IMR-90 (cell line): ENCODE data around the gene LINGO1. TPM values are rescaled to one million over a fixed set of nuclear protein-coding genes. Genes with fewer than 3 reads are reported as not detected.

ENCODE experiments used
- ATAC-seq: fragments of 200-7000 bp; cut with Tn5 transposase; 2 replicates; pipeline ENCODE4 v1.9.1; 2020; ENCODE audit warnings: low read depth, mild to moderate bottlenecking, moderate library complexity
- BruUV-seq: library from RNA; stranded (reverse); fragments of 400-500 nt; replicated peaks from 2 replicates; lab custom pipeline; 2021; lab: Mats Ljungman, UMichigan
- CTCF ChIA-PET: fragments of 300-600 bp; formaldehyde crosslinking; extraction: SDS; loops from one replicate; lab custom pipeline; 2021; ENCODE audit warnings: antibody characterized with exemption; lab: Yijun Ruan, JAX
- POLR2A ChIA-PET: fragments of 300-600 bp; sonication (Branson Sonifier 250); formaldehyde crosslinking; loops from one replicate; lab custom pipeline; 2022; ENCODE audit warnings: antibody characterized with exemption; ENCODE audit not compliant: unreplicated experiment; lab: Charles Lee
- DNase-seq: peaks from one replicate; pipeline ENCODE4 v3.0.0; 2013
- H2AFZ ChIP-seq: replicated peaks from 2 replicates; pipeline ENCODE3; 2013; ENCODE audit warnings: low read length, mild to moderate bottlenecking; ENCODE audit not compliant: poor library complexity
- H2AK5ac ChIP-seq: 2 replicates; pipeline ENCODE4 v1.6.1; 2013; ENCODE audit warnings: low read depth, low read length, inconsistent platforms
- H2AK9ac ChIP-seq: replicated peaks from 2 replicates; pipeline ENCODE3; 2013; ENCODE audit warnings: mild to moderate bottlenecking, low read depth, low read length, moderate library complexity; ENCODE audit not compliant: poor library complexity
- H2BK120ac ChIP-seq: 2 replicates; pipeline ENCODE4 v1.6.1; 2013; ENCODE audit warnings: low read depth, low read length, inconsistent platforms
- H2BK15ac ChIP-seq: 3 replicates; pipeline ENCODE4 v1.6.1; 2013; ENCODE audit warnings: low read depth, low read length, inconsistent platforms
- H2BK20ac ChIP-seq: 2 replicates; pipeline ENCODE4 v1.6.1; 2013; ENCODE audit warnings: low read depth, mild to moderate bottlenecking, inconsistent platforms, low read length, moderate library complexity
- H2BK5ac ChIP-seq: 2 replicates; pipeline ENCODE4 v1.6.1; 2013; ENCODE audit warnings: mild to moderate bottlenecking, low read depth, low read length, inconsistent platforms; ENCODE audit not compliant: poor library complexity, severe bottlenecking
- H3K14ac ChIP-seq: replicated peaks from 2 replicates; pipeline ENCODE4 v1.6.1; 2013; ENCODE audit warnings: low read depth, low read length, inconsistent platforms
- H3K18ac ChIP-seq: 2 replicates; pipeline ENCODE4 v1.6.1; 2013; ENCODE audit warnings: low read depth, low read length, control low read depth
- H3K23ac ChIP-seq: 2 replicates; pipeline ENCODE4 v1.6.1; 2013; ENCODE audit warnings: low read depth, low read length, inconsistent platforms
- H3K27ac ChIP-seq: 2 replicates; pipeline ENCODE4 v1.5.1; 2013; ENCODE audit warnings: mild to moderate bottlenecking, control low read depth, low read length; ENCODE audit not compliant: insufficient read depth
- H3K27me3 ChIP-seq: 2 replicates; pipeline ENCODE4 v1.6.1; 2013; ENCODE audit warnings: low read length; ENCODE audit not compliant: control insufficient read depth, insufficient read depth
- H3K36me3 ChIP-seq: 2 replicates; pipeline ENCODE4 v1.6.1; 2013; ENCODE audit warnings: low read length, mixed read lengths; ENCODE audit not compliant: control insufficient read depth, insufficient read depth
- H3K4ac ChIP-seq: 2 replicates; pipeline ENCODE4 v1.6.1; 2013; ENCODE audit warnings: low read depth, low read length, inconsistent platforms
- H3K4me1 ChIP-seq: 2 replicates; pipeline ENCODE4 v1.6.1; 2013; ENCODE audit warnings: low read length, mixed read lengths; ENCODE audit not compliant: control insufficient read depth, insufficient read depth
- H3K4me2 ChIP-seq: 2 replicates; pipeline ENCODE4 v1.6.1; 2013; ENCODE audit warnings: low read depth, mild to moderate bottlenecking, control low read depth, low read length, moderate library complexity
- H3K4me3 ChIP-seq: 2 replicates; pipeline ENCODE4 v1.5.1; 2013; ENCODE audit warnings: low read depth, mild to moderate bottlenecking, control low read depth, low read length, moderate library complexity; ENCODE audit not compliant: insufficient read depth
- H3K56ac ChIP-seq: 2 replicates; pipeline ENCODE4 v1.6.1; 2013; ENCODE audit warnings: low read length, inconsistent platforms; ENCODE audit not compliant: insufficient read depth; ENCODE audit errors: extremely low read depth
- H3K79me1 ChIP-seq, 2 experiments: 2 replicates each; pipeline ENCODE4 v1.6.1; 2013; ENCODE audit warnings: low read length in 2 of 2, inconsistent platforms in 1 of 2, low read depth in 1 of 2
- H3K9ac ChIP-seq: 2 replicates; pipeline ENCODE4 v1.6.1; 2013; ENCODE audit warnings: low read depth, low read length, control low read depth
- H3K9me1 ChIP-seq: 2 replicates; pipeline ENCODE4 v1.6.1; 2013; ENCODE audit warnings: low read length, inconsistent platforms; ENCODE audit not compliant: insufficient read depth
- H3K9me3 ChIP-seq: 2 replicates; pipeline ENCODE4 v1.6.1; 2013; ENCODE audit warnings: low read length; ENCODE audit not compliant: control insufficient read depth, insufficient read depth
- H4K20me1 ChIP-seq: 2 replicates; pipeline ENCODE4 v1.6.1; 2013; ENCODE audit warnings: low read length, inconsistent platforms; ENCODE audit not compliant: insufficient read depth
- H4K5ac ChIP-seq: 2 replicates; pipeline ENCODE4 v1.6.1; 2013; ENCODE audit warnings: mild to moderate bottlenecking, low read depth, low read length, control low read depth
- H4K8ac ChIP-seq, 2 experiments: 2 replicates each; pipeline ENCODE4 v1.6.1; 2013; ENCODE audit warnings: low read depth in 2 of 2, low read length in 2 of 2, control low read depth in 1 of 2, inconsistent platforms in 1 of 2
- H4K91ac ChIP-seq: 2 replicates; pipeline ENCODE4 v1.6.1; 2013; ENCODE audit warnings: low read depth, low read length, inconsistent platforms; ENCODE audit not compliant: insufficient read depth
- BHLHE40 ChIP-seq: fragments of 150-350 bp; IDR thresholded peaks from 2 replicates; pipeline ENCODE4 v1.6.1; 2016; ENCODE audit warnings: mild to moderate bottlenecking, low read depth, low read length
- CEBPB ChIP-seq: IDR thresholded peaks from 2 replicates; pipeline ENCODE4 v1.6.1; 2012; ENCODE audit warnings: low read depth, low read length, improper control_type of control experiment
- CHD1 ChIP-seq: IDR thresholded peaks from 2 replicates; pipeline ENCODE4 v1.6.1; 2012; ENCODE audit warnings: low read depth, low read length, improper control_type of control experiment
- ELK1 ChIP-seq: fragments of 150-350 bp; IDR thresholded peaks from 2 replicates; pipeline ENCODE4 v1.6.1; 2016; ENCODE audit warnings: low read depth, mild to moderate bottlenecking, low read length, moderate library complexity, borderline replicate concordance
- FOS ChIP-seq: fragments of 150-350 bp; IDR thresholded peaks from 2 replicates; pipeline ENCODE4 v1.6.1; 2016; ENCODE audit warnings: low read depth, low read length
- MAFK ChIP-seq: IDR thresholded peaks from 2 replicates; pipeline ENCODE4 v1.6.1; 2012; ENCODE audit warnings: low read depth, low read length, improper control_type of control experiment
- MAZ ChIP-seq: IDR thresholded peaks from 2 replicates; pipeline ENCODE4 v1.6.1; 2012; ENCODE audit warnings: low read depth, mild to moderate bottlenecking, low read length, improper control_type of control experiment, moderate library complexity, borderline replicate concordance
- MXI1 ChIP-seq: IDR thresholded peaks from 2 replicates; pipeline ENCODE4 v1.6.1; 2012; ENCODE audit warnings: low read depth, mild to moderate bottlenecking, low read length, moderate library complexity, borderline replicate concordance
- NFE2L2 ChIP-seq: fragments of 150-350 bp; IDR thresholded peaks from 2 replicates; pipeline ENCODE4 v1.6.1; 2016; ENCODE audit warnings: low read depth, mild to moderate bottlenecking, low read length
- POLR2A ChIP-seq: IDR thresholded peaks from 2 replicates; pipeline ENCODE4 v1.6.1; 2012; ENCODE audit warnings: mild to moderate bottlenecking, low read depth, low read length
- RAD21 ChIP-seq: IDR thresholded peaks from 2 replicates; pipeline ENCODE4 v1.6.1; 2012; ENCODE audit warnings: low read length, improper control_type of control experiment
- RCOR1 ChIP-seq: IDR thresholded peaks from 2 replicates; pipeline ENCODE4 v1.6.1; 2012; ENCODE audit warnings: mild to moderate bottlenecking, low read length, improper control_type of control experiment; ENCODE audit not compliant: insufficient replicate concordance
- RFX5 ChIP-seq: IDR thresholded peaks from 2 replicates; pipeline ENCODE4 v1.8.0; 2012; ENCODE audit warnings: low read depth, mild to moderate bottlenecking, low read length, moderate library complexity
- SMC3 ChIP-seq: fragments of 150-350 bp; IDR thresholded peaks from 2 replicates; pipeline ENCODE4 v1.6.1; 2016; ENCODE audit warnings: low read depth, mild to moderate bottlenecking, antibody characterized with exemption, low read length, moderate library complexity
- USF2 ChIP-seq: fragments of 150-350 bp; IDR thresholded peaks from 2 replicates; pipeline ENCODE4 v1.6.1; 2017; ENCODE audit warnings: mild to moderate bottlenecking, antibody characterized with exemption, low read length, low read depth
- WGBS, 2 experiments: methylation state at CpG; one replicate each; pipeline versions ENCODE4 v1.1.5 to v1.1.7; 2013; ENCODE audit warnings: missing lambda C conversion rate in 2 of 2; ENCODE audit not compliant: insufficient read length in 1 of 2; ENCODE audit errors: extremely low coverage in 2 of 2; 5-methylcytosine and 5-hydroxymethylcytosine counted together
- dilution Hi-C: fragments of 300-500 bp; cut with HindIII; formaldehyde crosslinking; loops from one replicate; pipeline ENCODE4 v1.14.3; 2018; ENCODE audit warnings: low sequenced_read_pairs; ENCODE audit not compliant: unreplicated experiment
- in situ Hi-C: fragments of 300-500 bp; cut with MboI; formaldehyde crosslinking; loops from 3 replicates; pipeline ENCODE4 v1.14.3; 2019; ENCODE audit warnings: low sequenced_read_pairs, inconsistent platforms, mixed read lengths
- intact Hi-C: fragments of 100-400 bp; cut with micrococcal nuclease; formaldehyde crosslinking; loops from 2 replicates; pipeline ENCODE4 v1.10.0; 2022
- polyA plus RNA-seq, 3 experiments: library from polyadenylated mRNA; depleted of rRNA; stranded (reverse); fragments of >200 nt; gene quantifications; 2 replicates each; pipeline ENCODE4 v1.2.3, GENCODE V29; 2012; ENCODE audit warnings: low replicate concordance in 1 of 3
- total RNA-seq: library from RNA; depleted of rRNA; stranded (reverse); fragments of >200 nt; gene quantifications from 2 replicates; pipeline ENCODE4 v1.2.3, GENCODE V29; 2012
- TF ChIP-seq, protein P1 (sequence below): conservative IDR thresholded peaks from 2 replicates; pipeline ENCODE4 v1.5.1; 2012; ENCODE audit warnings: mild to moderate bottlenecking, low read depth, low read length, improper control_type of control experiment

The LINGO1 gene
- total and polyA plus RNA-seq, 2 of the 4 experiments (the other 2 are of a cell fraction): 0.05 TPM; not detected in 1

- no peak for DNase-seq
- H4K91ac ChIP-seq: no peak overlapping the region
- no peak overlapping the region for H2AK5ac ChIP-seq
- no peak for ATAC-seq
- H3K4me3 ChIP-seq: no peak overlapping the region
- no peak overlapping the region for H2BK5ac ChIP-seq
- no peak overlapping the region for H2AFZ ChIP-seq
- H3K9me1 ChIP-seq: no peaks in the 10 kb centered on the region
- no peaks in the 10 kb centered on the region for H3K79me1 ChIP-seq
- ChIA-PET POLR2A (no interaction called here), CTCF (no interaction called here)
- H3K14ac ChIP-seq: no peak overlapping the region
- H3K27ac ChIP-seq: no peak overlapping the region
- peaks cover 6% of the 10 kb centered on the region; the same call in 1 of the 2 replicates for H3K4me1 ChIP-seq
- in situ Hi-C loops: no loop called here
- H3K4me2 ChIP-seq: no peak overlapping the region
- 42% methylated on average over 5 of the region's 9 CpGs; no CpG with 5 or more reads in 1 of the 2 experiments for WGBS, 2 experiments
- no peak overlapping the region for H3K18ac ChIP-seq
- intact Hi-C loops: no loop called here
- H3K56ac ChIP-seq: no peak overlapping the region
- H2BK15ac ChIP-seq: no peak overlapping the region
- no peak overlapping the region for H4K5ac ChIP-seq
- H2BK120ac ChIP-seq: no peak overlapping the region
- dilution Hi-C loops: no loop called here
- no peak overlapping the region for H2AK9ac ChIP-seq
- no peak overlapping the region for H2BK20ac ChIP-seq
- H3K36me3 ChIP-seq: no peaks in the 10 kb centered on the region
- no TSS peak for BruUV-seq
- no peaks in the 10 kb centered on the region for H4K20me1 ChIP-seq
- H3K9ac ChIP-seq: no peak overlapping the region
- no peak for TF ChIP-seq MAFK
- TF ChIP-seq ELK1: no peak
- no peak for TF ChIP-seq CEBPB
- no peak for TF ChIP-seq NFE2L2
- TF ChIP-seq USF2: no peak
- no peak for TF ChIP-seq POLR2A
- TF ChIP-seq MAZ: no peak
- no peak for TF ChIP-seq BHLHE40
- TF ChIP-seq FOS: no peak
- TF ChIP-seq SMC3: no peak
- TF ChIP-seq, protein P1, sequence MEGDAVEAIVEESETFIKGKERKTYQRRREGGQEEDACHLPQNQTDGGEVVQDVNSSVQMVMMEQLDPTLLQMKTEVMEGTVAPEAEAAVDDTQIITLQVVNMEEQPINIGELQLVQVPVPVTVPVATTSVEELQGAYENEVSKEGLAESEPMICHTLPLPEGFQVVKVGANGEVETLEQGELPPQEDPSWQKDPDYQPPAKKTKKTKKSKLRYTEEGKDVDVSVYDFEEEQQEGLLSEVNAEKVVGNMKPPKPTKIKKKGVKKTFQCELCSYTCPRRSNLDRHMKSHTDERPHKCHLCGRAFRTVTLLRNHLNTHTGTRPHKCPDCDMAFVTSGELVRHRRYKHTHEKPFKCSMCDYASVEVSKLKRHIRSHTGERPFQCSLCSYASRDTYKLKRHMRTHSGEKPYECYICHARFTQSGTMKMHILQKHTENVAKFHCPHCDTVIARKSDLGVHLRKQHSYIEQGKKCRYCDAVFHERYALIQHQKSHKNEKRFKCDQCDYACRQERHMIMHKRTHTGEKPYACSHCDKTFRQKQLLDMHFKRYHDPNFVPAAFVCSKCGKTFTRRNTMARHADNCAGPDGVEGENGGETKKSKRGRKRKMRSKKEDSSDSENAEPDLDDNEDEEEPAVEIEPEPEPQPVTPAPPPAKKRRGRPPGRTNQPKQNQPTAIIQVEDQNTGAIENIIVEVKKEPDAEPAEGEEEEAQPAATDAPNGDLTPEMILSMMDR: no peak
- TF ChIP-seq RCOR1: no peak
- no peak for TF ChIP-seq CHD1
- TF ChIP-seq RAD21: no peak
- no peak for TF ChIP-seq MXI1
- TF ChIP-seq RFX5: no peak
- no peak overlapping the region for H4K8ac ChIP-seq
- no peak overlapping the region for H3K4ac ChIP-seq
- peaks cover 31% of the 10 kb centered on the region for H3K27me3 ChIP-seq
- no peak overlapping the region for H3K23ac ChIP-seq
- no peaks in the 10 kb centered on the region for H3K9me3 ChIP-seq
Observed at GRCh38 chr15:77564938-77565337, 67.8 kb downstream of the LINGO1 start.
